Upper lobe of left lung (tissue), 6 donors: ENCODE results near the gene C17orf107. TPM values are rescaled to one million over a fixed set of nuclear protein-coding genes. Genes with fewer than 3 reads are reported as not detected.

Experiments
- ATAC-seq, 2 donors: fragments of 200-7000 bp; cut with Tn5 transposase; one replicate each; pipeline ENCODE4 v1.9.1; 2022; ENCODE audit warnings: mild to moderate bottlenecking in 2 of 2, moderate library complexity in 2 of 2; ENCODE audit not compliant: low FRiP score in 2 of 2
- DNase-seq, 2 donors: peaks; one replicate each; pipeline ENCODE4 v3.0.0-alpha.2; 2019 to 2020
- H3K27ac ChIP-seq, 4 donors: fragments of 200-600 bp; sonication (generic); one replicate each; pipeline ENCODE4 v1.5.1; 2016 to 2019
- H3K27me3 ChIP-seq, 4 donors: fragments of 200-600 bp; sonication (generic); one replicate each; pipeline ENCODE4 v1.5.1; 2017 to 2019
- H3K36me3 ChIP-seq, 4 donors: fragments of 200-600 bp; sonication (generic); one replicate each; pipeline ENCODE4 v1.5.1; 2016 to 2019
- H3K4me1 ChIP-seq, 4 donors: fragments of 200-600 bp; sonication (generic); one replicate each; pipeline ENCODE4 v1.5.1; 2018 to 2019
- H3K4me3 ChIP-seq, 4 donors: fragments of 200-600 bp; sonication (generic); one replicate each; pipeline ENCODE4 v1.5.1; 2017 to 2019; ENCODE audit warnings: mild to moderate bottlenecking in 2 of 4, moderate library complexity in 1 of 4
- H3K9me3 ChIP-seq, 4 donors: fragments of 200-600 bp; sonication (generic); one replicate each; pipeline ENCODE4 v1.5.1; 2018 to 2019
- CTCF ChIP-seq, 6 experiments: fragments of 450-650 bp in 4 of 6; fragments of 200-600 bp in 2 of 6; sonication (generic) in 2 of 6; IDR thresholded peaks; one replicate each; pipeline ENCODE4 v1.5.1; 2016 to 2019; ENCODE audit warnings: antibody characterized with exemption in 6 of 6
- EP300 ChIP-seq, 4 donors: sonication (generic); formaldehyde crosslinking; IDR thresholded peaks; one replicate each; pipeline ENCODE4 v1.5.1; 2017; ENCODE audit warnings: antibody characterized with exemption in 4 of 4, control low read depth in 2 of 4
- POLR2A ChIP-seq, 4 donors: fragments of 450-650 bp; IDR thresholded peaks; one replicate each; pipeline ENCODE4 v1.5.1; 2016 to 2017; ENCODE audit warnings: antibody characterized with exemption in 4 of 4, mild to moderate bottlenecking in 2 of 4
- POLR2AphosphoS5 ChIP-seq, 2 donors: sonication (generic); formaldehyde crosslinking; IDR thresholded peaks; one replicate each; pipeline ENCODE4 v1.5.1; 2017; ENCODE audit warnings: antibody characterized with exemption in 2 of 2
- WGBS, 2 donors: methylation state at CpG; one replicate each; pipeline ENCODE4 v1.1.5; 2017 to 2018; 5-methylcytosine and 5-hydroxymethylcytosine counted together
- total RNA-seq, 6 donors: library from RNA; depleted of rRNA in 4 of 6; stranded (reverse); fragments of >200 nt in 4 of 6; gene quantifications; one replicate each; pipeline versions ENCODE4 v1.1.0 to v1.2.1, GENCODE V29; 2016 to 2021
- donor health status: DM: no; HTN: no; CAD: no; lungs with moderate emphysema.
- donor health status: DM: no; HTN: yes; CAD: no; lungs with severe emphysema.

C17orf107 gene
- total RNA-seq, 6 donors from 2014 or later = 2.6 to 6.3 (median 3.4) TPM

- H3K4me1 ChIP-seq = peaks cover 54 to 77% (median 65%) of the 10 kb centered on the region in 4 donors
- H3K27me3 ChIP-seq = no peaks in the 10 kb centered on the region
- WGBS, 2 donors = 18 to 22% methylated on average over 16 of the region's 16 CpGs
- peak overlapping the region in 3 of 4 donors; percentile 95 to 100 (median 98) for H3K4me3 ChIP-seq
- H3K27ac ChIP-seq = peak overlapping the region; percentile 97 to 100 (median 98)
- DNase-seq = no peak
- peaks cover 10 to 48% (median 42%) of the 10 kb centered on the region in 4 donors for H3K36me3 ChIP-seq
- H3K9me3 ChIP-seq = no peaks in the 10 kb centered on the region
- TF ChIP-seq EP300 (IDR thresholded peaks at IDR 0.05) = no peak
- no peak for TF ChIP-seq CTCF (IDR thresholded peaks at IDR 0.05)
- no peak for TF ChIP-seq POLR2A (IDR thresholded peaks at IDR 0.05)
- TF ChIP-seq POLR2AphosphoS5 (IDR thresholded peaks at IDR 0.05) = no peak
- no peak for ATAC-seq
Observed at GRCh38 chr17:4946312-4946976, 47.1 kb downstream of the C17orf107 start.

DNA sequence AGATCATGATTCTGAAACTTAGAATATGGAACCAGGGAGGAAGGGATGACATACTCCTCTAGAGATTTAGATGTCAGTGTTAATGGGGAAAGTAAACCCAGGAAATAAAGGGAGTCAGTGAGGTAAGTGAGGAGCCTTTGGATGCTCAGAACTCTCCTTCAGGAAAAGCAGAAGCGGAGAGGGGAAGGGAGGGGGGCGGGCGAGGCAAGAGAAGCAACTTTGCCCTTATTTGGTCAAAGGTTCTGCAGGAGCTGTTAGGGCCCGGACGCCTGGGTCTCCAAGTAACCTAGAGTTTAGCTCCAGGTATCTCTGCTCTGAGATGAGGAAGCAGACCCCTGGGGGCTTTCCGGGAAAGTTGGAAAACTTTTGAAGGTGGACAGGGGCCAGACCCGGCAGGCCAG lies 47.7 kb downstream of the C17orf107 start:
- no peaks in the 10 kb centered on the region for H3K9me3 ChIP-seq
- ATAC-seq (no peak), DNase-seq (no peak)
- H3K4me1 ChIP-seq = peaks cover 48 to 71% (median 60%) of the 10 kb centered on the region in 4 donors
- H3K36me3 ChIP-seq = peaks cover 10 to 45% (median 39%) of the 10 kb centered on the region in 4 donors
- TF ChIP-seq EP300 (IDR thresholded peaks at IDR 0.05) (no peak), POLR2AphosphoS5 (IDR thresholded peaks at IDR 0.05) (no peak), POLR2A (IDR thresholded peaks at IDR 0.05) (no peak), CTCF (IDR thresholded peaks at IDR 0.05) (no peak)
- WGBS, 2 donors = 0 to 3% methylated on average over 7 of the region's 7 CpGs
- H3K4me3 ChIP-seq = peak overlapping the region; percentile 95 to 100 (median 97)
- no peaks in the 10 kb centered on the region for H3K27me3 ChIP-seq
- peak overlapping the region; percentile 97 to 100 (median 98) for H3K27ac ChIP-seq

DNA sequence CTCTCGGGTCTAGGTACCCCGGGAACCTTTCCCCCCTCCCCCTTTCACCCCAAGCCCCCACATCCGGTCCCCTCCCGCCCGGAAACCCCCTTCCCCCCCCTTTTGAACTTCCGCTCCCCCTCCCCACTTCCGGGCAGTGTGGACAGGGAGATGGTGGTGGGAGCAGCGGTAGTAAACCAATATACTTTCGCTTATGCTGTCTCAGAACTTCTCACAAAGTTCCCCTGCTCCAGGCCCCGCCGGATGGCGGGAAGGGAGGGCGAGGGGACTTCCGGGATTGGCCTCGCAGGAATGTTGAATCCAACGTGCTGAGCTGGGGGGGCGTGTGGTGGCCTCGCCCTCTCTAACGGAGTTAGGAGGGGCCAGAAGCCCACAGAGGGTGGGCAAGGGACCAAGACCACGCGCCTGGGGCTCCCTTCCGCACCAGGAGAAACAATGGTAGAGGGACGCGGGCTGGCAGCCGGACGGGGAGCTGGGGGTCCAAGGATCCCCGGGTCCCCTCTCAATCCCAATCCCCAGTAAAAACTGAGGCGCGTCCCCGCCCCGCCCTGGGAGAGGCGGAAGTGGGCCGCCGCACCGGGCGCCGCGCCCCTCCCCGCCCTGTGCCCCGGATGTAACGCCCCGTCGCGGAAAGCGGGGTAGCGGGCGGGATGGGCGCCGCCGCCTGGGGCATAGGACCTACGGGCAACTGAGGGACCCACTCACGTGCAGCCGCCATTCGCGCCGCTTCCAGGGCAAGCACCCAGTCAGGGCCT lies 48.3 kb downstream of the C17orf107 start:
- Histone ChIP-seq H3K27ac (peak overlapping the region; percentile 97 to 100 (median 98)), H3K36me3 (peaks cover 7 to 39% (median 33%) of the 10 kb centered on the region in 4 donors), H3K27me3 (no peaks in the 10 kb centered on the region), H3K4me1 (peaks cover 47 to 66% (median 55%) of the 10 kb centered on the region in 4 donors), H3K9me3 (no peaks in the 10 kb centered on the region), H3K4me3 (peak overlapping the region; percentile 95 to 100 (median 97))
- 1 to 3% methylated on average over 6 to 38 of the region's 56 CpGs for WGBS, 2 donors
- DNase-seq (peak; percentile 62 to 94), ATAC-seq (peak; percentile 41 to 57)
- no peak for TF ChIP-seq EP300 (IDR thresholded peaks at IDR 0.05)
- TF ChIP-seq POLR2A (IDR thresholded peaks at IDR 0.05) = no peak
- no peak for TF ChIP-seq CTCF (IDR thresholded peaks at IDR 0.05)
- peak; percentile 10 to 32 for TF ChIP-seq POLR2AphosphoS5 (IDR thresholded peaks at IDR 0.05)

DNA sequence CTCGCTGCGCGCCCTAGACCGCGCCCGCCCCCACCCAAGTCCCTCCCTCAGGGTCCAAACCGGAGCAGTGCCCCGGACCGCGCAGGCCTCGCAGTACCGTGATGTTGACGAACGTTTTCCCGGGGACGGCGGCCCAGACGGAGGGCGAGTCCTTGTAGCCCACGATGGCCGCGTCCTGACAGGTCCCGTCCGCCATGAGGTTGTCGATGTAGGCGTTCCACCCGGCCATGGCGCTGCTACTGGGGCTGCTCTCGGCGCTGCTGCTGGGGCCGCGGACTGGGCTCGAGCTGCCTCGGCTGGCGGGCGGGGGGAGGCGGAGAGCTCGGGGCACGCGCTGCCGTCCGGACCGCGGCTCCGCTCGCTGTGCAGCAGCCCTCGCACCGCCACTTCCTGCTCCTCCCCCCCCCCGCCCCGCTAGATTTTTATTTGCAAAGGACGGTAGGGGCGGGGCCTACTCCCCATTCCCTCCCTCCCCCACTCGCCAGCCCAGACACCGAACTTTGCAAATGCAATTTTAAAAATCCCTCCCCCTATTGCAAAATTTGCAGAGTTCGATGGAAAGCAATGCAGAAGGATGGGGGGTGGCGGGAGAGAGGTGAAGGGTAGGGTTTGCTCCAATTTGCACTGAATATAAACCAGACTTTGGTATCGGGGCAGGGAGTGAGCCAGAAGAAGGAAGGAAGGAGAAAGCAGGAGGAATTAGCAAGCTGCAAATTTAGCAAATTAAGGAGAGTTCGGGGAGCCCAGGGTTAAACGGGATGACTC lies 49.0 kb downstream of the C17orf107 start, which contains the start of gene PFN1:
PFN1 (minus strand) TSS at position 365 of the 765 bp plus-strand sequence; CDS start at position 229, 136 bp downstream.
- ATAC-seq = peak; percentile 85 to 91
- H3K27me3 ChIP-seq = no peaks in the 10 kb centered on the region
- 0 to 1% methylated on average over 8 to 15 of the region's 59 CpGs for WGBS, 2 donors
- no peaks in the 10 kb centered on the region for H3K9me3 ChIP-seq
- peak within 1 kb of the TSS; percentile 95 to 100 (median 97) for H3K4me3 ChIP-seq
- peaks cover 44 to 58% (median 51%) of the 10 kb centered on the region in 4 donors for H3K4me1 ChIP-seq
- H3K27ac ChIP-seq = peak within 1 kb of the TSS; percentile 97 to 100 (median 98)
- peak; percentile 94 for DNase-seq
- H3K36me3 ChIP-seq = peaks cover 3 to 32% (median 25%) of the 10 kb centered on the region in 4 donors
- TF ChIP-seq EP300 (IDR thresholded peaks at IDR 0.05) (peak in 1 of 4 donors; percentile 13), CTCF (IDR thresholded peaks at IDR 0.05) (peak in 1 of 6 experiments; percentile 12), POLR2AphosphoS5 (IDR thresholded peaks at IDR 0.05) (peak; percentile 78 to 79), POLR2A (IDR thresholded peaks at IDR 0.05) (peak; percentile 74 to 96 (median 84))
